ENCODE measurements around the gene TBX21. TPM values are rescaled to one million over a fixed set of nuclear protein-coding genes. Genes with fewer than 3 reads are reported as not detected.

TBX21 gene
- total RNA-seq, 2 experiments from 2014 or later: 58.3 to 61.1 TPM

GRCh38 chr17:47717979-47718621 lies 14.9 kb upstream of the TBX21 start:
- H3K4me1 Mint-ChIP-seq: peaks cover 96% of the 10 kb centered on the region
- no peaks in the 10 kb centered on the region for H3K36me3 Mint-ChIP-seq (ENCODE audit: low read depth)
- ChIA-PET CTCF (interaction anchor here (1.2 to 7.3 kb wide), 7 partner anchors 11 to 24 kb away, joined by 3 to 99 read pairs (median 17); partner anchors contain the start of genes TBKBP1 and TBX21), POLR2A (interaction anchor here (0.8 to 8.5 kb wide), 9 partner anchors 8 to 69 kb away, joined by 3 to 210 read pairs (median 4); partner anchors contain the start of genes KPNB1 and TBX21)
- DNase-seq: no peak
- peak overlapping the region; percentile 78 for H3K27ac Mint-ChIP-seq
- H3K4me3 Mint-ChIP-seq: peak overlapping the region; percentile 43
- peaks cover 10% of the 10 kb centered on the region for H3K27me3 Mint-ChIP-seq
- no peaks in the 10 kb centered on the region for H3K9me3 Mint-ChIP-seq

- Mint-ChIP-seq H3K27me3 (peaks cover 5% of the 10 kb centered on the region), H3K4me3 (peak overlapping the region; percentile 43), H3K4me1 (peaks cover 95% of the 10 kb centered on the region), H3K36me3 (ENCODE audit: low read depth) (no peaks in the 10 kb centered on the region), H3K9me3 (no peaks in the 10 kb centered on the region), H3K27ac (peak overlapping the region; percentile 78)
- no peak for DNase-seq
- CTCF ChIA-PET: interaction anchor here (0.6 to 7.3 kb wide), 8 partner anchors 12 to 559 kb away, joined by 3 to 99 read pairs (median 12); partner anchors contain the start of genes TBKBP1 and TBX21
- POLR2A ChIA-PET: interaction anchor here (0.8 to 8.5 kb wide), 13 partner anchors 9 to 177 kb away, joined by 3 to 210 read pairs (median 4); partner anchors contain the start of genes KPNB1, LRRC46, MRPL10 and SP2
These were observed 14.2 kb upstream of the TBX21 start for GRCh38 chr17:47718634-47719405.

- peak; percentile 86 for DNase-seq
- Mint-ChIP-seq H3K4me1 (peaks cover 88% of the 10 kb centered on the region), H3K27me3 (peaks cover 5% of the 10 kb centered on the region), H3K27ac (peak overlapping the region; percentile 78), H3K4me3 (peak overlapping the region; percentile 43), H3K9me3 (no peaks in the 10 kb centered on the region), H3K36me3 (ENCODE audit: low read depth) (no peaks in the 10 kb centered on the region)
- ChIA-PET CTCF (interaction anchor here (0.6 to 7.3 kb wide), 6 partner anchors 12 to 559 kb away, joined by 3 to 99 read pairs (median 22); partner anchors contain the start of gene TBX21), POLR2A (interaction anchor here (1.0 to 8.5 kb wide), 8 partner anchors 8 to 176 kb away, joined by 3 to 210 read pairs (median 5); partner anchors contain the start of genes LRRC46, MRPL10, SP2 and TBX21)
These were observed 13.5 kb upstream of the TBX21 start for GRCh38 chr17:47719411-47720152.

GRCh38 chr17:47720196-47720595 lies 12.8 kb upstream of the TBX21 start:
- DNase-seq: no peak
- H3K4me3 Mint-ChIP-seq: peak overlapping the region; percentile 22
- no peaks in the 10 kb centered on the region for H3K36me3 Mint-ChIP-seq (ENCODE audit: low read depth)
- peaks cover 3% of the 10 kb centered on the region for H3K27me3 Mint-ChIP-seq
- ChIA-PET POLR2A (interaction anchor here (1.0 to 8.5 kb wide), 5 partner anchors 13 to 111 kb away, joined by 3 to 210 read pairs (median 33); partner anchors contain the start of genes LRRC46, MRPL10 and TBX21), CTCF (interaction anchor here (1.2 to 7.3 kb wide), 5 partner anchors 12 to 23 kb away, joined by 3 to 99 read pairs (median 26); partner anchors contain the start of gene TBX21)
- H3K4me1 Mint-ChIP-seq: peaks cover 88% of the 10 kb centered on the region
- peak overlapping the region; percentile 78 for H3K27ac Mint-ChIP-seq
- H3K9me3 Mint-ChIP-seq: no peaks in the 10 kb centered on the region

GRCh38 chr17:47720754-47721533 lies 12.1 kb upstream of the TBX21 start:
- ChIA-PET POLR2A (interaction anchor here (1.0 to 2.5 kb wide), 5 partner anchors 11 to 111 kb away, joined by 3 to 28 read pairs (median 22); partner anchors contain the start of genes LRRC46, MRPL10 and TBX21), CTCF (interaction anchor here (0.6 to 1.7 kb wide), 3 partner anchors 12 to 44 kb away, joined by 3 to 8 read pairs (median 5); partner anchors contain the start of gene TBX21)
- peak overlapping the region; percentile 78 for H3K27ac Mint-ChIP-seq
- no peaks in the 10 kb centered on the region for H3K36me3 Mint-ChIP-seq (ENCODE audit: low read depth)
- H3K4me3 Mint-ChIP-seq: peak overlapping the region; percentile 58
- peaks cover 2% of the 10 kb centered on the region for H3K27me3 Mint-ChIP-seq
- DNase-seq: peak; percentile 93
- no peaks in the 10 kb centered on the region for H3K9me3 Mint-ChIP-seq
- H3K4me1 Mint-ChIP-seq: peaks cover 86% of the 10 kb centered on the region

GRCh38 chr17:47721725-47722124 lies 11.3 kb upstream of the TBX21 start:
- no peaks in the 10 kb centered on the region for H3K36me3 Mint-ChIP-seq (ENCODE audit: low read depth)
- H3K9me3 Mint-ChIP-seq: no peaks in the 10 kb centered on the region
- ChIA-PET POLR2A (interaction anchor here (0.9 to 2.5 kb wide), 6 partner anchors 10 to 110 kb away, joined by 3 to 28 read pairs (median 12); partner anchors contain the start of genes LRRC46, MRPL10 and TBX21), CTCF (interaction anchor here (0.6 to 1.7 kb wide), 7 partner anchors 9 to 45 kb away, joined by 3 to 8 read pairs (median 4); partner anchors contain the start of gene TBX21)
- DNase-seq: no peak
- H3K4me1 Mint-ChIP-seq: peaks cover 86% of the 10 kb centered on the region
- peak overlapping the region; percentile 78 for H3K27ac Mint-ChIP-seq
- H3K4me3 Mint-ChIP-seq: peak overlapping the region; percentile 14
- peaks cover 2% of the 10 kb centered on the region for H3K27me3 Mint-ChIP-seq

GRCh38 chr17:47724705-47725104 lies 8.3 kb upstream of the TBX21 start:
- Mint-ChIP-seq H3K9me3 (no peaks in the 10 kb centered on the region), H3K4me1 (peaks cover 83% of the 10 kb centered on the region), H3K27ac (no peak overlapping the region), H3K36me3 (ENCODE audit: low read depth) (no peaks in the 10 kb centered on the region), H3K27me3 (peaks cover 2% of the 10 kb centered on the region), H3K4me3 (no peak overlapping the region)
- DNase-seq: no peak
- ChIA-PET POLR2A (interaction anchor here (0.8 to 19.8 kb wide), 5 partner anchors 8 to 105 kb away, joined by 3 to 463 read pairs (median 4); partner anchors contain the start of genes TBKBP1 and TBX21), CTCF (interaction anchor here (1.2 to 1.9 kb wide), 4 partner anchors 8 to 27 kb away, joined by 3 to 8 read pairs (median 7); partner anchors contain the start of gene TBX21)

- no peaks in the 10 kb centered on the region for H3K9me3 Mint-ChIP-seq
- peaks cover 2% of the 10 kb centered on the region for H3K27me3 Mint-ChIP-seq
- H3K4me1 Mint-ChIP-seq: peaks cover 82% of the 10 kb centered on the region
- H3K36me3 Mint-ChIP-seq (ENCODE audit: low read depth): no peaks in the 10 kb centered on the region
- CTCF ChIA-PET: interaction anchor here (0.7 to 1.9 kb wide), 4 partner anchors 21 to 42 kb away, joined by 3 to 7 read pairs (median 5); no protein-coding TSS in a partner anchor
- no peak overlapping the region for H3K27ac Mint-ChIP-seq
- POLR2A ChIA-PET: interaction anchor here (0.6 to 19.8 kb wide), 3 partner anchors 9 to 28 kb away, joined by 3 to 463 read pairs (median 4); partner anchors contain the start of gene TBKBP1
- no peak overlapping the region for H3K4me3 Mint-ChIP-seq
- DNase-seq: no peak
These were observed 7.5 kb upstream of the TBX21 start for GRCh38 chr17:47725446-47726111.

GRCh38 chr17:47726796-47727703 lies 6.0 kb upstream of the TBX21 start:
- DNase-seq: no peak
- Mint-ChIP-seq H3K27me3 (no peaks in the 10 kb centered on the region), H3K4me3 (no peak overlapping the region), H3K4me1 (peaks cover 80% of the 10 kb centered on the region), H3K9me3 (no peaks in the 10 kb centered on the region), H3K27ac (no peak overlapping the region), H3K36me3 (ENCODE audit: low read depth) (no peaks in the 10 kb centered on the region)
- ChIA-PET POLR2A (interaction anchor here (1.0 to 19.8 kb wide), 3 partner anchors 8 to 29 kb away, joined by 3 to 463 read pairs (median 6); partner anchors contain the start of gene TBKBP1), CTCF (interaction anchor here (6.8 kb wide), 1 partner anchor 28 kb away, joined by 135 read pairs; no protein-coding TSS in a partner anchor)

GRCh38 chr17:47727704-47728036 lies 5.4 kb upstream of the TBX21 start:
- no peak overlapping the region for H3K4me3 Mint-ChIP-seq
- no peak overlapping the region for H3K27ac Mint-ChIP-seq
- ChIA-PET CTCF (interaction anchor here (6.8 kb wide), 1 partner anchor 29 kb away, joined by 135 read pairs; no protein-coding TSS in a partner anchor), POLR2A (interaction anchor here (1.0 to 19.8 kb wide), 4 partner anchors 8 to 30 kb away, joined by 3 to 463 read pairs (median 5); partner anchors contain the start of gene TBKBP1)
- peaks cover 80% of the 10 kb centered on the region for H3K4me1 Mint-ChIP-seq
- H3K36me3 Mint-ChIP-seq (ENCODE audit: low read depth): no peaks in the 10 kb centered on the region
- DNase-seq: no peak
- H3K9me3 Mint-ChIP-seq: no peaks in the 10 kb centered on the region
- H3K27me3 Mint-ChIP-seq: no peaks in the 10 kb centered on the region

Measured in activated CD4-positive, alpha-beta memory T cell treated with anti-CD3 and anti-CD28 coated beads, Interleukin-2, amount 10 ng/mL, durations not matched to agents 7 days and 5 days (primary cell).